H9 (cell line): ENCODE data around the gene PPP1R8. TPM values are rescaled to one million over a fixed set of nuclear protein-coding genes. Genes with fewer than 3 reads are reported as not detected.

Experiments
- DNase-seq: peaks from one replicate; pipeline ENCODE4 v3.0.0-alpha.2; 2017
- H2AFZ ChIP-seq: one replicate; pipeline ENCODE4 v1.6.1; 2013; ENCODE audit warnings: mild to moderate bottlenecking, low read length, control low read depth, moderate library complexity
- H2AK5ac ChIP-seq: 2 replicates; pipeline ENCODE4 v1.6.1; 2013; ENCODE audit warnings: low read length, control low read depth, mixed read lengths; ENCODE audit not compliant: insufficient read length
- H2BK120ac ChIP-seq: one replicate; pipeline ENCODE4 v1.6.1; 2013; ENCODE audit warnings: low read depth, mild to moderate bottlenecking, low read length, control low read depth, inconsistent platforms; ENCODE audit not compliant: poor library complexity, severe bottlenecking
- H2BK12ac ChIP-seq: 2 replicates; pipeline ENCODE4 v1.6.1; 2013; ENCODE audit warnings: low read length, control low read depth, mixed read lengths, low read depth; ENCODE audit not compliant: insufficient read length
- H2BK15ac ChIP-seq: 2 replicates; pipeline ENCODE4 v1.6.1; 2013; ENCODE audit warnings: low read depth, low read length, control low read depth
- H2BK20ac ChIP-seq: one replicate; pipeline ENCODE4 v1.6.1; 2013; ENCODE audit warnings: low read depth, mild to moderate bottlenecking, low read length, control low read depth, inconsistent platforms; ENCODE audit not compliant: poor library complexity, severe bottlenecking
- H2BK5ac ChIP-seq: 2 replicates; pipeline ENCODE4 v1.6.1; 2013; ENCODE audit warnings: low read length, control low read depth, mixed read lengths; ENCODE audit not compliant: insufficient read length
- H3K14ac ChIP-seq: 2 replicates; pipeline ENCODE4 v1.6.1; 2013; ENCODE audit warnings: low read length, control low read depth; ENCODE audit not compliant: insufficient read depth
- H3K18ac ChIP-seq: 2 replicates; pipeline ENCODE4 v1.6.1; 2013; ENCODE audit warnings: low read depth, mild to moderate bottlenecking, mixed read lengths, low read length, control low read depth; ENCODE audit not compliant: insufficient read length
- H3K23ac ChIP-seq: 2 replicates; pipeline ENCODE4 v1.6.1; 2013; ENCODE audit warnings: low read length, control low read depth, mixed read lengths, low read depth; ENCODE audit not compliant: insufficient read length
- H3K23me2 ChIP-seq: 2 replicates; pipeline ENCODE4 v1.6.1; 2013; ENCODE audit warnings: low read depth, mild to moderate bottlenecking, mixed read lengths, low read length, control low read depth; ENCODE audit not compliant: insufficient read length, poor library complexity, severe bottlenecking
- H3K27ac ChIP-seq: 2 replicates; pipeline ENCODE4 v1.5.1; 2013; ENCODE audit warnings: low read length, control low read depth, mixed read lengths, low read depth; ENCODE audit not compliant: insufficient read length
- H3K27me3 ChIP-seq: 2 replicates; pipeline ENCODE4 v1.6.1; 2013; ENCODE audit warnings: low read length, control low read depth, inconsistent platforms; ENCODE audit not compliant: insufficient read depth
- H3K4ac ChIP-seq: 2 replicates; pipeline ENCODE4 v1.6.1; 2013; ENCODE audit warnings: low read depth, mild to moderate bottlenecking, control low read depth, inconsistent platforms, low read length, moderate library complexity
- H3K4me1 ChIP-seq: 2 replicates; pipeline ENCODE4 v1.6.1; 2013; ENCODE audit warnings: low read length, control low read depth, inconsistent platforms; ENCODE audit not compliant: insufficient read depth
- H3K4me2 ChIP-seq: 2 replicates; pipeline ENCODE4 v1.6.1; 2013; ENCODE audit warnings: low read length, control low read depth, mixed read lengths; ENCODE audit not compliant: insufficient read length, insufficient read depth
- H3K56ac ChIP-seq: 2 replicates; pipeline ENCODE4 v1.6.1; 2013; ENCODE audit warnings: low read depth, mild to moderate bottlenecking, mixed read lengths, low read length, control low read depth; ENCODE audit not compliant: insufficient read length
- H3K79me1 ChIP-seq: 2 replicates; pipeline ENCODE4 v1.6.1; 2013; ENCODE audit warnings: low read depth, mild to moderate bottlenecking, moderate library complexity, low read length, control low read depth, inconsistent platforms; ENCODE audit not compliant: insufficient read depth, poor library complexity, severe bottlenecking
- H3K79me2 ChIP-seq: 2 replicates; pipeline ENCODE4 v1.6.1; 2013; ENCODE audit warnings: low read length, control low read depth, inconsistent platforms; ENCODE audit not compliant: insufficient read depth
- H3K9ac ChIP-seq: 2 replicates; pipeline ENCODE4 v1.6.1; 2013; ENCODE audit warnings: low read length, control low read depth, mixed read lengths; ENCODE audit not compliant: insufficient read length; ENCODE audit errors: extremely low read depth
- H3K9me3 ChIP-seq: one replicate; pipeline ENCODE4 v1.6.1; 2013; ENCODE audit warnings: low read depth, low read length, inconsistent platforms; ENCODE audit not compliant: control insufficient read depth
- H3T11ph ChIP-seq: one replicate; pipeline ENCODE4 v1.6.1; 2013; ENCODE audit warnings: mild to moderate bottlenecking, low read length, control low read depth, inconsistent platforms
- H4K20me1 ChIP-seq: one replicate; pipeline ENCODE4 v1.6.1; 2013; ENCODE audit not compliant: control insufficient read depth, insufficient read length, insufficient read depth
- H4K5ac ChIP-seq: 2 replicates; pipeline ENCODE4 v1.6.1; 2013; ENCODE audit warnings: low read depth, mild to moderate bottlenecking, mixed read lengths, low read length, control low read depth; ENCODE audit not compliant: insufficient read length
- H4K8ac ChIP-seq: replicated peaks from 2 replicates; pipeline ENCODE4 v1.6.1; 2013; ENCODE audit warnings: low read length, control low read depth, mixed read lengths, low read depth; ENCODE audit not compliant: insufficient read length
- H4K91ac ChIP-seq: 2 replicates; pipeline ENCODE4 v1.6.1; 2013; ENCODE audit warnings: low read depth, mild to moderate bottlenecking, moderate library complexity, mixed read lengths, low read length, control low read depth; ENCODE audit not compliant: insufficient read length
- H3K27ac Mint-ChIP-seq, 3 experiments: 2 replicates in 2 of 3; 3 replicates in 1 of 3; pipeline ENCODE4 v1.8.0; 2020 to 2021; ENCODE audit warnings: mixed read lengths in 3 of 3, mild to moderate bottlenecking in 1 of 3, moderate library complexity in 1 of 3
- H3K27me3 Mint-ChIP-seq: 2 replicates; pipeline ENCODE4 v1.8.0; 2021; ENCODE audit warnings: low read depth, mild to moderate bottlenecking, moderate library complexity, mixed read lengths
- H3K36me3 Mint-ChIP-seq, 3 experiments: 2 replicates in 2 of 3; 3 replicates in 1 of 3; pipeline ENCODE4 v1.8.0; 2020 to 2021; ENCODE audit warnings: low read depth in 3 of 3, mixed read lengths in 3 of 3; ENCODE audit not compliant: insufficient read depth in 1 of 3
- H3K4me1 Mint-ChIP-seq, 2 experiments: 2 replicates each; pipeline ENCODE4 v1.8.0; 2020; ENCODE audit warnings: mixed read lengths in 2 of 2
- H3K4me3 Mint-ChIP-seq, 2 experiments: 2 replicates in 1 of 2; 3 replicates in 1 of 2; pipeline ENCODE4 v1.8.0; 2020 to 2021; ENCODE audit warnings: mild to moderate bottlenecking in 2 of 2, mixed read lengths in 2 of 2, moderate library complexity in 1 of 2
- H3K9me3 Mint-ChIP-seq, 2 experiments: 2 replicates in 1 of 2; 3 replicates in 1 of 2; pipeline ENCODE4 v1.8.0; 2020; ENCODE audit warnings: mild to moderate bottlenecking in 2 of 2, mixed read lengths in 2 of 2, moderate library complexity in 1 of 2
- CTCF ChIP-seq: fragments of 200-600 bp; sonication (generic); conservative IDR thresholded peaks from 3 replicates; pipeline ENCODE4 v1.8.0; 2021; ENCODE audit warnings: antibody characterized with exemption, mild to moderate bottlenecking
- WGBS: extraction: QIAGEN DNeasy Blood & Tissue Kit; methylation state at CpG from one replicate; pipeline ENCODE4 v1.1.7; 2013; ENCODE audit warnings: missing lambda C conversion rate, low lambda C conversion rate, mixed read lengths; ENCODE audit not compliant: insufficient read length; ENCODE audit errors: extremely low coverage; 5-methylcytosine and 5-hydroxymethylcytosine counted together
- total RNA-seq: library from RNA; stranded (reverse); gene quantifications from 2 replicates; pipeline ENCODE4 v1.2.1, GENCODE V29; 2021

PPP1R8 gene
- total RNA-seq, 1 experiment from 2014 or later, result 58.8 TPM

GRCh38 chr1:27868556-27868931 lies 38.0 kb downstream of the PPP1R8 start:
- Histone ChIP-seq H2BK20ac (no peak overlapping the region), H2BK15ac (no peak overlapping the region), H2BK12ac (no peak overlapping the region), H3K4me1 (no peaks in the 10 kb centered on the region; the same call in 1 of the 2 replicates), H3K4ac (no peak overlapping the region), H3K79me2 (no peaks in the 10 kb centered on the region), H4K91ac (no peak overlapping the region), H3K23ac (no peak overlapping the region), H2BK5ac (no peak overlapping the region), H3K18ac (no peak overlapping the region), H3K4me2 (no peak overlapping the region), H4K20me1 (no peaks in the 10 kb centered on the region), H2AK5ac (no peak overlapping the region), H2AFZ (no peak overlapping the region), H3K56ac (no peak overlapping the region), H3K79me1 (no peaks in the 10 kb centered on the region), H3T11ph (no peak overlapping the region), H2BK120ac (no peak overlapping the region), H3K14ac (no peak overlapping the region), H3K9ac (no peak overlapping the region), H4K5ac (no peak overlapping the region), H3K27me3 (no peaks in the 10 kb centered on the region), H3K9me3 (no peaks in the 10 kb centered on the region), H3K23me2 (peaks cover 6% of the 10 kb centered on the region), H3K27ac (no peak overlapping the region), H4K8ac (no peak overlapping the region)
- no peaks in the 10 kb centered on the region for H3K9me3 Mint-ChIP-seq
- H3K4me3 Mint-ChIP-seq, result no peak overlapping the region
- DNase-seq, result no peak
- no peak overlapping the region for H3K27ac Mint-ChIP-seq
- no CpG with 5 or more reads among the region's 11 CpGs for WGBS
- H3K36me3 Mint-ChIP-seq, result no peaks in the 10 kb centered on the region
- no peaks in the 10 kb centered on the region for H3K27me3 Mint-ChIP-seq
- no peak for TF ChIP-seq CTCF
- peaks cover 10 to 12% of the 10 kb centered on the region in 2 experiments for H3K4me1 Mint-ChIP-seq
